SK-N-MC (cell line): ENCODE results near the gene IDI2.
A peak's percentile ranks its signal among the peaks of the same experiment; 100 is the strongest.
"Not testable (repeated sequence)": the region's sequence is repeated elsewhere in the genome, so short reads cannot be mapped to it uniquely, and the experiment has no call there.

Experiments
- DNase-seq: peaks from one replicate; pipeline ENCODE4 v3.0.0-alpha.2; 2011; ENCODE audit warnings: low read depth, low spot score
- H3K27ac ChIP-seq: fragments of 200-600 bp; sonication (generic); 2 replicates; pipeline ENCODE4 v1.5.1; 2016; ENCODE audit warnings: mixed run types
- H3K36me3 ChIP-seq: fragments of 200-600 bp; sonication (generic); 2 replicates; pipeline ENCODE4 v1.6.1; 2017; ENCODE audit warnings: antibody characterized with exemption, low read length, mixed read lengths; ENCODE audit not compliant: insufficient read depth
- H3K4me3 ChIP-seq: fragments of 200-600 bp; sonication (generic); 2 replicates; pipeline ENCODE4 v1.5.1; 2016
- H3K9ac ChIP-seq: fragments of 200-600 bp; sonication (generic); 2 replicates; pipeline ENCODE4 v1.8.0; 2017; ENCODE audit warnings: mixed run types, mixed read lengths; ENCODE audit not compliant: insufficient read length
- H3K9me3 ChIP-seq: fragments of 200-600 bp; sonication (generic); 2 replicates; pipeline ENCODE4 v1.6.1; 2017; ENCODE audit warnings: low read depth, mild to moderate bottlenecking, antibody characterized with exemption, low read length, moderate library complexity, mixed read lengths
- EZH2 ChIP-seq: fragments of 200-600 bp; sonication (generic); IDR thresholded peaks from one replicate; pipeline ENCODE4 v1.6.1; 2017; ENCODE audit warnings: antibody characterized with exemption
- FOXP2 ChIP-seq: optimal IDR thresholded peaks from 2 replicates; pipeline ENCODE3; 2011; ENCODE audit warnings: mild to moderate bottlenecking, moderate library complexity; ENCODE audit not compliant: insufficient read depth; ENCODE audit errors: extremely low read length, control extremely low read depth
- POLR2AphosphoS5 ChIP-seq: IDR thresholded peaks from 2 replicates; pipeline ENCODE4 v1.6.1; 2012; ENCODE audit warnings: mild to moderate bottlenecking, low read depth, low read length, borderline replicate concordance

Gene IDI2

GRCh38 chr10:1041514-1041913, 15.9 kb upstream of the IDI2 start:
- no peak for DNase-seq
- H3K27ac ChIP-seq = peak overlapping the region; percentile 36; the same call in 1 of the 2 replicates
- H3K36me3 ChIP-seq = peaks cover 58% of the 10 kb centered on the region
- no peaks in the 10 kb centered on the region for H3K9me3 ChIP-seq
- no peak overlapping the region for H3K4me3 ChIP-seq
- no peak overlapping the region for H3K9ac ChIP-seq
- TF ChIP-seq FOXP2 (no peak), POLR2AphosphoS5 (no peak), EZH2 (no peak)

- H3K36me3 ChIP-seq = peaks cover 52% of the 10 kb centered on the region
- peak overlapping the region; percentile 46; the same call in 1 of the 2 replicates for H3K27ac ChIP-seq
These were observed 14.5 kb upstream of the IDI2 start for GRCh38 chr10:1040133-1040532.

GRCh38 chr10:1038769-1039168, 13.1 kb upstream of the IDI2 start:
- peaks cover 42% of the 10 kb centered on the region for H3K36me3 ChIP-seq
- not testable (repeated sequence) for H3K27ac ChIP-seq, DNase-seq, H3K9me3 ChIP-seq, H3K4me3 ChIP-seq, H3K9ac ChIP-seq

More at GRCh38 chr10:1040133-1040532, 14.5 kb upstream of the IDI2 start:
- no peak for DNase-seq
- no peak overlapping the region for H3K4me3 ChIP-seq
- no peaks in the 10 kb centered on the region for H3K9me3 ChIP-seq
- no peak overlapping the region for H3K9ac ChIP-seq
- TF ChIP-seq POLR2AphosphoS5 = no peak

- TF ChIP-seq EZH2 = no peak
- H3K36me3 ChIP-seq = peaks cover 26% of the 10 kb centered on the region
- H3K27ac ChIP-seq = 0 out of 2 replicates have a peak overlapping the region, but pooled peaks have one; percentile 42
These were observed 11.4 kb upstream of the IDI2 start for GRCh38 chr10:1037098-1037497.

GRCh38 chr10:1036341-1036791, 10.7 kb upstream of the IDI2 start:
- DNase-seq = no peak
- no peak for TF ChIP-seq POLR2AphosphoS5
- TF ChIP-seq FOXP2 = no peak
- TF ChIP-seq EZH2 = no peak
- H3K36me3 ChIP-seq = peaks cover 19% of the 10 kb centered on the region
- H3K9me3 ChIP-seq = no peaks in the 10 kb centered on the region
- H3K4me3 ChIP-seq = no peak overlapping the region
- H3K27ac ChIP-seq = no peak overlapping the region
- no peak overlapping the region for H3K9ac ChIP-seq

More at GRCh38 chr10:1037098-1037497, 11.4 kb upstream of the IDI2 start:
- no peak overlapping the region for H3K9ac ChIP-seq
- no peaks in the 10 kb centered on the region for H3K9me3 ChIP-seq
- no peak for DNase-seq
- H3K4me3 ChIP-seq = no peak overlapping the region

DNA sequence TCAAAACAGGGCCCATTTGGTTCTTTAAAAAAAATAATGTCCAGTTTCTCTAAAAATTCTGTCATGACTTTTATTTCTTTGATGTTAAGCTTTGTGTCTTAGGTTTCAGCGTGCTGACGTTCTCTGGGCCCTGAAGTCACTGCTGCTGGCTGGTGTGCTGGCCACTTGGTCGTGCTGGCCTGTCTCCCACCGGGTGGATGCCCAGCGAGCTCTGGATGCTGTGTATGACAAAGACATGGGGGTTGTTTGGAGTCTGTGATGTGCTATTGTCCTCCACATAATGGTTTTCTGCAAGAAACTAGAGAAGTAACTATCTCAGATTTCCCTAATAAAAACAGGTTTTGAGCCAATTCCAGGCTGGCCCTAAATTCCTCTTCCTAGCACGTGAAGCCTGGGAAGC, 9.5 kb upstream of the IDI2 start:
- DNase-seq = no peak
- no peak for TF ChIP-seq POLR2AphosphoS5
- TF ChIP-seq EZH2 = no peak
- no peak for TF ChIP-seq FOXP2
- no peak overlapping the region for H3K27ac ChIP-seq
- H3K36me3 ChIP-seq = peaks cover 8% of the 10 kb centered on the region
- H3K4me3 ChIP-seq = no peak overlapping the region
- no peaks in the 10 kb centered on the region for H3K9me3 ChIP-seq
- H3K9ac ChIP-seq = no peak overlapping the region

DNA sequence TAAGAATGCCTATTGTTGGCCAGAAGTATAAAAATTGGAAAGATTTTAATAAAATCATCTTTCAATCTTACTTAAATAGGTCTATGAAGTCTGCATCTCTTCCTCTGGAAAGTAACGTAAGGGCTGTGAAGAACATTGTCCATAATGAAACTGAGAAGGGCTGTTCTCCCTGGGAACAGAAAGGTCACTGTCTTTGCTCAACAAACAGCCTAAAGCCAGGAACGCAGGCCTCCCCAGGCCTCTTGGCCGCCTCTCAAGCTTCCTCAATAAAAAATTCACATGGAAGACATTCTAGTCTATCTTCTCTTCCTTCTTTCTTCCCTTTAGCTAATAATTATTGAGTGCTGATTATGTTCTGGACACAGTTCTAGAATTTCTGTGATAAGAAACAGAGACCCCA, 9.1 kb upstream of the IDI2 start:
- DNase-seq = no peak
- Histone ChIP-seq H3K9ac (no peak overlapping the region), H3K4me3 (no peak overlapping the region), H3K9me3 (no peaks in the 10 kb centered on the region), H3K27ac (no peak overlapping the region), H3K36me3 (peaks cover 4% of the 10 kb centered on the region; the same call in 1 of the 2 replicates)
- no peak for TF ChIP-seq POLR2AphosphoS5
- TF ChIP-seq FOXP2 = no peak
- TF ChIP-seq EZH2 = no peak

DNA sequence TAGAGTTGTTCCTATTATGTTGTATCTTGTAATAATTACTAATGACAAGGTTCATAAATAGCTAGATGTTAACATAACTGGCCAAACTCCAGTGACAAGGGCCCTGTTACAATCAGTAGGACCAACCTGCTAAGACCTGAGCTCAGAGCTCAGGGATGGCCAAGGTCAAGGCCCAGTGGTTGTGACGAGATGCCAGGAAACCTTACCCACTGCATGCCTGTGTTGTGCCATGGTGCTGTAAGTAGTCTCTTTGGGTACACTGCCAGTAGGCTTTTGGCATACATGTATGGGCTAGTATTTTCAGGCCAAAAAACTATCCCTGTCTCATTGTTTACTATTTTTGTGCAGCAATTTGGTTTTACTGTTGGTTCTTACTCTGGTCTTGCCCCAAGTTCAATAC, 7.9 kb upstream of the IDI2 start:
- H3K36me3 ChIP-seq = no peaks in the 10 kb centered on the region
- TF ChIP-seq FOXP2 = no peak
- TF ChIP-seq EZH2 = no peak
- no peak for TF ChIP-seq POLR2AphosphoS5
- DNase-seq = no peak
- no peak overlapping the region for H3K27ac ChIP-seq
- no peak overlapping the region for H3K4me3 ChIP-seq
- no peak overlapping the region for H3K9ac ChIP-seq
- no peaks in the 10 kb centered on the region for H3K9me3 ChIP-seq

GRCh38 chr10:1029838-1030237, 4.2 kb upstream of the IDI2 start:
- no peak for TF ChIP-seq EZH2
- no peak for TF ChIP-seq FOXP2
- no peak for TF ChIP-seq POLR2AphosphoS5
- no peaks in the 10 kb centered on the region for H3K9me3 ChIP-seq
- H3K4me3 ChIP-seq = no peak overlapping the region
- H3K27ac ChIP-seq = no peak overlapping the region
- no peak overlapping the region for H3K9ac ChIP-seq
- no peaks in the 10 kb centered on the region for H3K36me3 ChIP-seq
- DNase-seq = no peak

DNA sequence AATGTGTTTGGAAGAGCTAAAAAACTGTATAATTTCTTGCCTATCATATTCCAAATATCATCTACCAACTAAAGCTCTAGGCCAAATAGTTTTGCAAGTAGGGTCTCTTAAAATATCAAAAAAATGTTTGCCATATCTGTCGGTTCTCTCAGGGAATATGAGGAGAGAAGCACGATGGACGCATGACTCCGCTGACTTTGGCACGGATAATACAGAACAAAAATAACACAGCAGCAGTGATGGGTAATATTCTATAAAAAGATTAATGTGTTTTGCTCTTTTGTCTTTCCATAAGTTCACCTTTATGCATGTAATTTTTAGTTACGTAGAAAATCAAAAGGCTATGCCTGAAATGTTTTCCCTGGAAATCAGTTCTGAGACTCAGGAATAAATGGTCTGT, 919 bp upstream of the IDI2 start:
- Histone ChIP-seq H3K27ac (no peak overlapping the region), H3K9me3 (no peaks in the 10 kb centered on the region), H3K9ac (no peak overlapping the region), H3K4me3 (no peak overlapping the region), H3K36me3 (no peaks in the 10 kb centered on the region)
- TF ChIP-seq EZH2 = no peak
- no peak for TF ChIP-seq POLR2AphosphoS5
- no peak for TF ChIP-seq FOXP2
- DNase-seq = no peak
